Measurements from ENCODE around the gene RAE1. TPM values are rescaled to one million over a fixed set of nuclear protein-coding genes. Genes with fewer than 3 reads are reported as not detected.

RAE1 gene
- total RNA-seq, 6 donors from 2014 or later, result 10.1 to 31.0 (median 17.9) TPM

DNA sequence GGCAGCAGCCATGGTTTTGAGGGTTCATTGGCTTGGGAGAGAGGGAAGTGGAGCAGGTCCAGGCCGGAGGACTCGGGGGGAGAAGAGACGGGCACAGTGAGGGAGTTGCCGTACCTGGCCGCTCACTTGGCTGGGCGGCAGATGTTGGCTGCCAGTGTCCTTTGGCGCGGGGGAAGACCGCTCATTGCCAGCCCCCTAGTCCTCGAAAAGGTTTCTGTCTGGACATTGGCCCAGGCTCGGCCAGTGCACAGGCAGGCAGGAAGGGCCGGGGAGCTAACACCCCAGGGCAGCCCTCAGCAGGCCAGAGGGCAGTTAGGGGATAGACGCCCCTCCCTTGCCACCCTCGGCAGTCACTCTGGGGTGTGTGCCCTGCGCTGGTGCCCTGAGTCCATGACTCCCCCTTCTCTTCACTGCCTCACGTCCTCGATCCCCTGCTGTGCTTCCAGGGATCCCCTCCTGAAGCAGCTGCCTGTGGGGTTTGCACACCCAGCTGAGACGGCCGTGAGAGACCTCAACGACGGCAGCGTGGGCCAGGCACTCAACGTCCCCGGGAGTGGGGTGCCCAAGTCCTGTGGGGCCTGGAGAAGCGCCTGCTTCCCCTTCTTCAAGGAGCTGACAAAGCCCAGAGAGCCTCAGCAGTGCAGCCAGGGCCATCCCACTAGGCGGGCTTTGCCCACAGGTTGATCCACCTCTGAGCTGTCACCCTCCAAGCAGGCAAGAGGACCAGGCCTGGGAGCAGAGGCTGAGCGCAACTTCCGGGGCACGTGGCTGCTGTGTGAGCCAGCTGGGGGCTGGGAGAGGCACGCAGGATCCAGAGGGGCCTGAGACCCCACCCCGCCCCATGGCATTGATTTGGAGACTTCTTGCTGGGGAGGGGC, 60.6 kb downstream of the RAE1 start:
- DNase-seq, result no peak
- H3K9me3 ChIP-seq, result no peaks in the 10 kb centered on the region
- no peak for ATAC-seq (ENCODE audit: low FRiP score in 2 of 2)
- WGBS, 2 donors, result 87 to 95% methylated on average over 11 to 30 of the region's 31 CpGs
- peaks cover 4 to 31% (median 31%) of the 10 kb centered on the region in 4 donors for H3K36me3 ChIP-seq
- no peak overlapping the region for H3K27ac ChIP-seq
- no peak overlapping the region for H3K4me3 ChIP-seq
- no peaks in the 10 kb centered on the region for H3K4me1 ChIP-seq
- H3K27me3 ChIP-seq, result no peaks in the 10 kb centered on the region
- TF ChIP-seq EP300 (IDR thresholded peaks at IDR 0.05), result no peak
- TF ChIP-seq CTCF (IDR thresholded peaks at IDR 0.05), result no peak
- no peak for TF ChIP-seq POLR2AphosphoS5 (IDR thresholded peaks at IDR 0.05)
- TF ChIP-seq POLR2A (IDR thresholded peaks at IDR 0.05), result no peak

DNA sequence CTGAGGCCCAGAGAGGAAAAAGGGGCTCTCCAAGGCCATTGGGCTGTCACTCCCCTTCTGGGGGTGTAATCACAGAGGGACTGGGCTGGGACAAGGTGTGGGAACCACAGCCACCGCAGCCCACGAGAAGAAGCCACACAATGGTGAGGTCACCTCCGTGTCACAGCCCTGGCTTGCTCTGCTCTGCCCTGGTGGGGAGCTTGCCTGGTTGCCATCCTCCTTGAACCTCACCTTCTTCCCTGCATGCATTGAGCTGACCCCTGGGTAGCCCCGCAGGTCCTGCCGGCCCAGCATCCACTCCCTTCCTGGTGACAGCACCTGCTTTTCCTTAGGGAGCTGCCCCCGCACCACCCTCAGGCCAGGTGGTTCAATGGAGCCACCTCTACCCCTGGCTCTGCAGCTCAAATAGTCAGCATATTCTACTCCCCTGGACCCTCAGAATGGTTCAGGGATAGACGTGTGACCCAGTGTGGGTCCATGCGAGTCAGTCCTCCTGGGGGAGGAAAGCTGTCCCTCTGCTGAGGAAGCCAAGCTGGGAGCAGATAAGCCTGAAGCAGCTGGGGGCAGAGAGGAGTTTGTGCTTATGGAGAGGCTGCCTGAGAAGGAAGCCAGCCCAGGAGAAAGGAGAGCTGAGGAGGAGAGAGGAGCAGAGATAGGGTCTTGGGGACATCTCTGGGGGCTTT, 61.4 kb downstream of the RAE1 start:
- WGBS, 2 donors, result 78 to 81% methylated on average over 6 to 8 of the region's 8 CpGs
- H3K9me3 ChIP-seq, result no peaks in the 10 kb centered on the region
- no peaks in the 10 kb centered on the region for H3K27me3 ChIP-seq
- H3K4me3 ChIP-seq, result no peak overlapping the region
- H3K27ac ChIP-seq, result no peak overlapping the region
- TF ChIP-seq POLR2A (IDR thresholded peaks at IDR 0.05), result no peak
- TF ChIP-seq CTCF (IDR thresholded peaks at IDR 0.05), result no peak
- TF ChIP-seq EP300 (IDR thresholded peaks at IDR 0.05), result no peak
- TF ChIP-seq POLR2AphosphoS5 (IDR thresholded peaks at IDR 0.05), result no peak
- no peaks in the 10 kb centered on the region for H3K4me1 ChIP-seq
- ATAC-seq (ENCODE audit: low FRiP score in 2 of 2) (no peak), DNase-seq (no peak)
- peaks cover 4 to 27% (median 23%) of the 10 kb centered on the region in 4 donors for H3K36me3 ChIP-seq

- peaks cover 0 to 12% (median 8%) of the 10 kb centered on the region in 4 donors for H3K36me3 ChIP-seq
- no peak overlapping the region for H3K27ac ChIP-seq
- H3K9me3 ChIP-seq, result no peaks in the 10 kb centered on the region
- no peak for TF ChIP-seq POLR2AphosphoS5 (IDR thresholded peaks at IDR 0.05)
- TF ChIP-seq EP300 (IDR thresholded peaks at IDR 0.05), result no peak
- TF ChIP-seq CTCF (IDR thresholded peaks at IDR 0.05), result no peak
- TF ChIP-seq POLR2A (IDR thresholded peaks at IDR 0.05), result no peak
- DNase-seq, result no peak
- H3K4me1 ChIP-seq, result no peaks in the 10 kb centered on the region
- no peak for ATAC-seq (ENCODE audit: low FRiP score in 2 of 2)
- no peaks in the 10 kb centered on the region for H3K27me3 ChIP-seq
- H3K4me3 ChIP-seq, result no peak overlapping the region
- 92% methylated on average over 10 of the region's 10 CpGs; no CpG with 5 or more reads in 1 of the 2 donors for WGBS, 2 donors
Measured at GRCh38 chr20:57413986-57414385, 62.9 kb downstream of the RAE1 start.

DNA sequence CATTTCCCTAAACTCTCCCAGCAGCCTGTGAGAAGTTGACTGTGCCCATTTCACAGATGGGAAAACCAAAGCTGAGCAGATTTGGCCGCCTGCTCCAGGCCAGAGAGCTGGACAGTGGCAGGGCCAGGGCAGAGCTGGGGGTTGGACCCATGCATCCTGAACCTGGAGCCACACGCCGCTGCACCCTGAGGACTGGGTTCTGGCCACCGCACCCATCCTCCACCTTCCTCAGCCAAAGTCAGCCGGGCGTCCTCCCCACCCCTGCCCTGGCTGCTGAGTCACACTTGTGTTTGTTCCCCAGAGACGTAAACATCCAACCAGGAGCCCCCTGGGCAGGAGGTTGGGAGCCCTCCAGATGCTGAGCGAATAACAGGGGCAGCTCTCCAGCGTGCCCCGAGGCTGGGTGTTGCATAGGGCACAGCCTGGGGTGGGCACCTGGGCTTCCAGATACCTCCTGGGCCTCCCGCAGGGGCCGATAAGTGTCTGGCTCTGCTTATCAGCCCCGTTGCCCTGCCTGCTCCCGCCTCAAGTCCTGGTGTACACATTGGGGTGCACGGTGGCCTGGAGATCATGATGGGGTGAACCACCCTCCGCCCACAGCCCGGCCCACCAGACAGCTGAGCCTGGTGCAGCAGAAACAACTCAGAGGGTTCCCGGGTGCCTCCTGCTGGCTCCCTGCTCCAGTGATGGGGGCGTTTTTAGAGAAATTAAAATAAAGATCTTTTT, 64.0 kb downstream of the RAE1 start:
- no peaks in the 10 kb centered on the region for H3K4me1 ChIP-seq
- 71 to 73% methylated on average over 9 to 17 of the region's 19 CpGs for WGBS, 2 donors

More for the DNA sequence above, 64.0 kb downstream of the RAE1 start:
- H3K27me3 ChIP-seq, result no peaks in the 10 kb centered on the region
- no peak overlapping the region for H3K27ac ChIP-seq
- H3K9me3 ChIP-seq, result no peaks in the 10 kb centered on the region
- TF ChIP-seq POLR2AphosphoS5 (IDR thresholded peaks at IDR 0.05), result no peak
- TF ChIP-seq CTCF (IDR thresholded peaks at IDR 0.05), result no peak
- TF ChIP-seq EP300 (IDR thresholded peaks at IDR 0.05), result no peak
- no peak for TF ChIP-seq POLR2A (IDR thresholded peaks at IDR 0.05)
- peaks cover 0 to 4% (median under 1%) of the 10 kb centered on the region in 4 donors for H3K36me3 ChIP-seq
- no peak for DNase-seq
- no peak for ATAC-seq (ENCODE audit: low FRiP score in 2 of 2)
- H3K4me3 ChIP-seq, result no peak overlapping the region
